Sigmoid colon (tissue), 7 donors: ENCODE results near the gene KAZN. TPM values are rescaled to one million over a fixed set of nuclear protein-coding genes. Genes with fewer than 3 reads are reported as not detected.

Source experiments
- DNase-seq: peaks from one replicate; pipeline ENCODE4 v3.0.0-alpha.2; 2019
- H3K27ac ChIP-seq, 4 donors: fragments of 200-600 bp; sonication (generic); one replicate each; pipeline ENCODE4 v1.5.1; 2016 to 2019; ENCODE audit warnings: mild to moderate bottlenecking in 1 of 4
- H3K27me3 ChIP-seq, 3 donors: fragments of 200-600 bp; sonication (generic); one replicate each; pipeline ENCODE4 v1.5.1; 2019; ENCODE audit warnings: mild to moderate bottlenecking in 1 of 3
- H3K36me3 ChIP-seq, 4 donors: fragments of 200-600 bp; sonication (generic); one replicate each; pipeline ENCODE4 v1.5.1; 2016 to 2019
- H3K4me1 ChIP-seq, 4 donors: fragments of 200-600 bp; sonication (generic); one replicate each; pipeline ENCODE4 v1.5.1; 2017 to 2019
- H3K4me3 ChIP-seq, 4 donors: fragments of 200-600 bp; sonication (generic); one replicate each; pipeline ENCODE4 v1.5.1; 2017 to 2019; ENCODE audit warnings: mild to moderate bottlenecking in 2 of 4, moderate library complexity in 1 of 4
- H3K9me3 ChIP-seq, 4 donors: fragments of 200-600 bp in 3 of 4; sonication (generic) in 3 of 4; one replicate each; pipeline versions ENCODE4 v1.5.1 to v1.6.1; 2013 to 2019
- CTCF ChIP-seq, 4 experiments: fragments of 450-650 bp in 3 of 4; fragments of 200-600 bp in 1 of 4; IDR thresholded peaks; one replicate each; pipeline ENCODE4 v1.5.1; 2016 to 2019; ENCODE audit warnings: antibody characterized with exemption in 4 of 4, mild to moderate bottlenecking in 3 of 4, moderate library complexity in 2 of 4
- EP300 ChIP-seq, 4 donors: sonication (generic); formaldehyde crosslinking; IDR thresholded peaks; one replicate each; pipeline ENCODE4 v1.6.1; 2017; ENCODE audit warnings: antibody characterized with exemption in 4 of 4
- POLR2A ChIP-seq, 2 donors: fragments of 450-650 bp; IDR thresholded peaks; one replicate each; pipeline ENCODE4 v1.6.1; 2016; ENCODE audit warnings: antibody characterized with exemption in 2 of 2, mild to moderate bottlenecking in 2 of 2, moderate library complexity in 2 of 2
- POLR2AphosphoS5 ChIP-seq, 4 donors: sonication (generic); formaldehyde crosslinking; IDR thresholded peaks; one replicate each; pipeline ENCODE4 v1.6.1; 2017; ENCODE audit warnings: antibody characterized with exemption in 4 of 4
- WGBS, 2 donors: extraction: QIAGEN DNeasy Blood & Tissue Kit; methylation state at CpG; one replicate each; pipeline ENCODE4 v1.1.7; 2013; 5-methylcytosine and 5-hydroxymethylcytosine counted together
- intact Hi-C: fragments of 100-400 bp; cut with DNase I; formaldehyde crosslinking; loops from one replicate; pipeline ENCODE4 v1.15.1; 2023
- polyA plus RNA-seq, 3 donors: library from polyadenylated mRNA; stranded (reverse); fragments of 200-250 nt; gene quantifications; one replicate each; pipeline ENCODE4 v1.2.3, GENCODE V29; 2013
- total RNA-seq, 4 donors: library from RNA; depleted of rRNA; stranded (reverse); fragments of >200 nt; gene quantifications; one replicate each; pipeline ENCODE4 v1.1.0, GENCODE V29; 2016
- donor health status: healthy with polysubstance abuse.
- donor health status: Bipolar disorder and iron deficiency.
- donor health status: healthy.

KAZN gene
- total and polyA plus RNA-seq, 7 donors = 2.5 to 11.4 (median 5.6) TPM

GRCh38 chr1:15100121-15100879 lies 501.8 kb downstream of the KAZN start:
- no peak for DNase-seq
- WGBS, 2 donors = 16 to 22% methylated on average over 16 of the region's 16 CpGs
- Histone ChIP-seq H3K4me3 (no peak overlapping the region), H3K4me1 (no peaks in the 10 kb centered on the region), H3K36me3 (no peaks in the 10 kb centered on the region), H3K27ac (no peak overlapping the region), H3K9me3 (no peaks in the 10 kb centered on the region), H3K27me3 (peaks cover 0 to 23% (median 6%) of the 10 kb centered on the region in 3 donors)
- peak; percentile 68 to 89 (median 80) for TF ChIP-seq CTCF (IDR thresholded peaks at IDR 0.05)
- TF ChIP-seq EP300 (IDR thresholded peaks at IDR 0.05) = no peak
- intact Hi-C loops = no loop called here

- H3K4me3 ChIP-seq = no peak overlapping the region
- no peaks in the 10 kb centered on the region for H3K4me1 ChIP-seq
- H3K9me3 ChIP-seq = no peaks in the 10 kb centered on the region
- H3K27me3 ChIP-seq = peaks cover 0 to 23% (median 6%) of the 10 kb centered on the region in 3 donors
- no peak for DNase-seq
- no peak for TF ChIP-seq POLR2A (IDR thresholded peaks at IDR 0.05)
- TF ChIP-seq POLR2AphosphoS5 (IDR thresholded peaks at IDR 0.05) = no peak
- TF ChIP-seq CTCF (IDR thresholded peaks at IDR 0.05) = no peak
- no peak for TF ChIP-seq EP300 (IDR thresholded peaks at IDR 0.05)
- intact Hi-C loops = no loop called here
- no peaks in the 10 kb centered on the region for H3K36me3 ChIP-seq
- H3K27ac ChIP-seq = no peak overlapping the region
- WGBS, 2 donors = 44 to 57% methylated on average over 21 of the region's 21 CpGs
These were observed 502.6 kb downstream of the KAZN start for GRCh38 chr1:15100880-15101760.

- Histone ChIP-seq H3K36me3 (no peaks in the 10 kb centered on the region), H3K9me3 (no peaks in the 10 kb centered on the region), H3K4me1 (no peaks in the 10 kb centered on the region), H3K27me3 (peaks cover 0 to 25% (median 6%) of the 10 kb centered on the region in 3 donors), H3K4me3 (no peak overlapping the region), H3K27ac (no peak overlapping the region)
- WGBS, 2 donors = 77 to 84% methylated on average over 4 of the region's 4 CpGs
- intact Hi-C loops = no loop called here
- TF ChIP-seq POLR2AphosphoS5 (IDR thresholded peaks at IDR 0.05) = no peak
- TF ChIP-seq CTCF (IDR thresholded peaks at IDR 0.05) = no peak
- TF ChIP-seq POLR2A (IDR thresholded peaks at IDR 0.05) = no peak
- no peak for TF ChIP-seq EP300 (IDR thresholded peaks at IDR 0.05)
- DNase-seq = no peak
These were observed 503.3 kb downstream of the KAZN start for GRCh38 chr1:15101801-15102200.

GRCh38 chr1:15102646-15103045 lies 504.2 kb downstream of the KAZN start:
- intact Hi-C loops = no loop called here
- no peak for DNase-seq
- peaks cover 0 to 27% (median 6%) of the 10 kb centered on the region in 3 donors for H3K27me3 ChIP-seq

More at GRCh38 chr1:15102646-15103045, 504.2 kb downstream of the KAZN start:
- Histone ChIP-seq H3K4me3 (no peak overlapping the region), H3K4me1 (no peaks in the 10 kb centered on the region), H3K9me3 (no peaks in the 10 kb centered on the region), H3K36me3 (no peaks in the 10 kb centered on the region), H3K27ac (no peak overlapping the region)
- 85 to 94% methylated on average over 9 of the region's 9 CpGs for WGBS, 2 donors
- TF ChIP-seq POLR2AphosphoS5 (IDR thresholded peaks at IDR 0.05) (no peak), EP300 (IDR thresholded peaks at IDR 0.05) (no peak), CTCF (IDR thresholded peaks at IDR 0.05) (no peak), POLR2A (IDR thresholded peaks at IDR 0.05) (no peak)
